Measurements from ENCODE around the gene LRRC17.
"Not testable (repeated sequence)": the region's sequence is repeated elsewhere in the genome, so short reads cannot be mapped to it uniquely, and the experiment has no call there.

The LRRC17 gene

DNA sequence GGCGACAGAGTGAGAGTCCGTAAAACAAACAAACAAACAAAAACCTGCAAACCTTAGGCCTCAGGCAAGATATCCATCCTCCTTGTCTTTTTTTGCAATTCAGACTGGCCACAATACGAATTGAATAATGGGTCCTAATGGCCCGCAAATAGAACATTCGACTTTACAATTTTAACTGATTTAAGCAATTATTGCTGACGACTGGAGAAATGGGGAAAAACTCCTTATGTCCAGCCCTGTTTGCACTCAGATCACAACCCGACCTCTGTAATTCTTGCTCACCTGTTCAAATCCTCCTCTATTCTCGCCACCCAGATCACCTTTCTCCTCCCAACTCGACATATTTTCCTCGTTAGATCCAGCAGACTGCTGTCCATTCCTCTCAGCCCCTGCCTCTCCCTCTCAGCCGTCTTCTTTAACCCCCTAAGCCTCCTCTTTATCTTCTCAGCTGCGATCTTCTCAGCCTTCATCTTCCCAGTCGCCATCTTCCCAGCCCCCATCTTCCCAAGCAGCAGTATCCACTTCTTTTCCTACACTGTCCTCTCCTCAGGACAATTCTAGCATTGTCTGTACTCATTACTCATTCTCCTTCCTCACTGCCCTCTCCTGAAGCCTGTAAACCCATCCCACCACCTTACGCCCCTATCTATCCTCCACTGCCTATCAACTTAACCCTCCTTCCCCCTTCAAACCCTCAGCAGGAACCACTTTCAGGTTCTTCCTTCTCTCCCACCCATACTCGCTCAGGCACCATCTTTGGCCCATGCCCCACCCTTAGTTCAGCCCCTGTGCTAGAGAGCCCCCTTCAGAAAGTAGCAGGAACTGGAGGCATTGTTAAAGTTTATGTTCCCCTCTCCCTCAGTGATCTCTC is 61.8 kb downstream of the LRRC17 start:
- no peak overlapping the region for H3K27ac ChIP-seq
- H3K4me3 ChIP-seq, result no peak overlapping the region
- no peak for TF ChIP-seq Cebpa-rat (IDR thresholded peaks at IDR 0.05)
- no peaks in the 10 kb centered on the region for H3K27me3 ChIP-seq
- no peak overlapping the region for H3K4me2 ChIP-seq
- H3K4me1 ChIP-seq, result no peaks in the 10 kb centered on the region
- no peaks in the 10 kb centered on the region for H3K36me3 ChIP-seq
- H3K9me3 ChIP-seq (replicated peaks in 1 of 11), result peaks cover 0 to 16% (median 6%) of the 10 kb centered on the region in 11 experiments; a peak in 11 of 22 replicates
- no peak overlapping the region for H3K9ac ChIP-seq
- no peaks in the 10 kb centered on the region for H4K20me1 ChIP-seq

DNA sequence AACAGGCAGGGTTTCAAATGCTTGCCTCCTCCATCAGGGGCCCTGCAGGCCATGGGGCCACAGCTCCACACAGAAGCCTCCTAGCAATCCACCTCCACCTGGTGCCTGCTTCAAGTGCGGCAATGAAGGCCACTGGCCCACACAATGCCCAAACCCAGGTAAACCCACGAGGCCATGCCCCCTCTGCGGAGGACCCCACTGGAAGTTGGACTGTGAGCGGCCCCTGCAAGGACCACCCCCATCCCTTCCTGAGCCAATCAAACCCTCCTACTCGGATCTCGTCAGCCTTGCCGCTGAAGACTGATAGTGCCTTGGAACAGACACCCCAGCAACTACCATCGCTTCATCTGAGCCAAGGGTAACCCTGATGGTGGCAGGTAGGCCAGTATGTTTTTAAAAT is 63.1 kb downstream of the LRRC17 start:
- Histone ChIP-seq H3K9ac (no peak overlapping the region), H3K4me1 (no peaks in the 10 kb centered on the region), H3K36me3 (no peaks in the 10 kb centered on the region), H3K4me3 (no peak overlapping the region), H3K4me2 (no peak overlapping the region), H3K27ac (no peak overlapping the region), H4K20me1 (no peaks in the 10 kb centered on the region), H3K9me3 (replicated peaks in 1 of 11) (peaks cover 0 to 16% (median 9%) of the 10 kb centered on the region in 11 experiments; a peak in 12 of 22 replicates), H3K27me3 (no peaks in the 10 kb centered on the region)
- no peak for TF ChIP-seq Cebpa-rat (IDR thresholded peaks at IDR 0.05)

DNA sequence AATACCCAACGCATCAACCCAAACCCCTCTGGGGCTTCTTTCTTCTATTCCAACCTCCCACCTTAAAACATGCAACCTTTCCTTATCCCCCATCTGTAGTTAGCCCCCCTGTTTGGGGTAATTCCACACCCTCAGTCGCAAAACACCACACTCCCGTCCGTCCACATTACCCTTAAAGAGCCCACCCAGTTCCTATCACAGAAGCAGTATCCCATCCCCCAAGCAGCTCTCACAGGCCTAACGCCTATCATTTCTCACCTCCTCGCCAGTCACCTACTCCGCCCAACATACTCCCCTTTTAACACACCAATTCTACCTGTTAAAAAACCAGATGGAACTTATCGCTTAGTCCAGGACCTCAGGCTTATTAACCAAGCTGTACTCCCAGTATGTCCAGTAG is 63.7 kb downstream of the LRRC17 start:
- H3K27me3 ChIP-seq, result no peaks in the 10 kb centered on the region
- TF ChIP-seq Cebpa-rat (IDR thresholded peaks at IDR 0.05), result no peak
- peaks cover 0 to 16% (median 9%) of the 10 kb centered on the region in 11 experiments; a peak in 12 of 22 replicates for H3K9me3 ChIP-seq (replicated peaks in 1 of 11)
- no peak overlapping the region for H3K4me2 ChIP-seq
- no peaks in the 10 kb centered on the region for H3K36me3 ChIP-seq
- H3K9ac ChIP-seq, result no peak overlapping the region
- no peaks in the 10 kb centered on the region for H4K20me1 ChIP-seq
- no peak overlapping the region for H3K27ac ChIP-seq
- H3K4me1 ChIP-seq, result no peaks in the 10 kb centered on the region
- no peak overlapping the region for H3K4me3 ChIP-seq

DNA sequence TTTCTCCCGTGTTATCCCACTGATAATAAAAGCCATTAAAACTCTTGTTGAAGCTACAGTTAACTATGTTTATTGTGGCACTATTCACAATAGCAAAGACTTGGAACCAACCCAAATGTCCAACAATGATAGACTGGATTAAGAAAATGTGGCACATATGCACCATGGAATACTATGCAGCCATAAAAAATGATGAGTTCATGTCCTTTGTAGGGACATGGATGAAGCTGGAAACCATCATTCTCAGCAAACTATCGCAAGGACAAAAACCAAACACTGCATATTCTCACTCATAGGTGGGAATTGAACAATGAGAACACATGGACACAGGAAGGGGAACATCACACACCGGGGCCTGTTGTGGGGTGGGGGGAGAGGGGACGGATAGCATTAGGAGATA is 64.8 kb downstream of the LRRC17 start:
- H3K36me3 ChIP-seq, H3K4me1 ChIP-seq, H4K20me1 ChIP-seq, H3K9ac ChIP-seq, H3K27ac ChIP-seq, H3K4me2 ChIP-seq, H3K27me3 ChIP-seq, H3K4me3 ChIP-seq: not testable (repeated sequence)
- H3K9me3 ChIP-seq (replicated peaks in 1 of 11), result peaks cover 0 to 16% (median 9%) of the 10 kb centered on the region in 11 experiments; a peak in 12 of 22 replicates

DNA sequence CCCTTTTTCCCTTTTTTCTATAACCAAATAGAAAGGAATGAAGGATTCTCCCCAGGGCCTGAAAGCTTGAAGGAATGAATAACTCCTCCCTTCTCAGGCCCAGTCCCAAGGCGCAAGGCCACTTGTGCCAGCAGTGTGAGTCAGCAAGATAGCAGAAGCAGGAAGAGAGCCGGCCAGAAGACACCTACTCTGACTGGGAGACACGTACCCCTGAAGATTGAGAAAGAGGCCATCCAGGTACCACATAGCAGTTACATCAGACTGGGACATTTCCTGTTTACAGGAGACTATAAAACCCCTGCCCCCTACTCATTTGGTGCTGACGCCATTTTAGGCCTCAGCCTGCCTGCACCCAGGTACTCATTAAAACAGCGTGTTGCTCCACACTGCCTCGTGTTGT is 65.5 kb downstream of the LRRC17 start:
- no peak for TF ChIP-seq Cebpa-rat (IDR thresholded peaks at IDR 0.05)
- no peak overlapping the region for H3K4me2 ChIP-seq
- peaks cover 0 to 16% (median 9%) of the 10 kb centered on the region in 11 experiments; a peak in 12 of 22 replicates for H3K9me3 ChIP-seq (replicated peaks in 1 of 11)
- no peak overlapping the region for H3K9ac ChIP-seq
- no peak overlapping the region for H3K4me3 ChIP-seq
- no peak overlapping the region for H3K27ac ChIP-seq
- H3K4me1 ChIP-seq, result no peaks in the 10 kb centered on the region
- no peaks in the 10 kb centered on the region for H3K27me3 ChIP-seq
- H4K20me1 ChIP-seq, result no peaks in the 10 kb centered on the region
- no peaks in the 10 kb centered on the region for H3K36me3 ChIP-seq

GRCh38 chr7:102979670-102980069 is 66.9 kb downstream of the LRRC17 start:
- Histone ChIP-seq H4K20me1 (no peaks in the 10 kb centered on the region), H3K4me1 (no peaks in the 10 kb centered on the region), H3K27me3 (no peaks in the 10 kb centered on the region), H3K4me2 (no peak overlapping the region), H3K4me3 (no peak overlapping the region), H3K9ac (no peak overlapping the region), H3K27ac (no peak overlapping the region), H3K9me3 (replicated peaks in 1 of 11) (peaks cover 0 to 16% (median 9%) of the 10 kb centered on the region in 11 experiments; a peak in 12 of 22 replicates), H3K36me3 (no peaks in the 10 kb centered on the region)
- no peak for TF ChIP-seq Cebpa-rat (IDR thresholded peaks at IDR 0.05)

GRCh38 chr7:102981451-102981850 is 68.7 kb downstream of the LRRC17 start:
- Histone ChIP-seq H4K20me1 (no peaks in the 10 kb centered on the region), H3K9me3 (replicated peaks in 1 of 11) (peaks cover 0 to 16% (median 9%) of the 10 kb centered on the region in 11 experiments; a peak in 12 of 22 replicates), H3K9ac (no peak overlapping the region), H3K4me2 (no peak overlapping the region), H3K27me3 (no peaks in the 10 kb centered on the region), H3K4me1 (no peaks in the 10 kb centered on the region), H3K27ac (no peak overlapping the region), H3K36me3 (no peaks in the 10 kb centered on the region), H3K4me3 (no peak overlapping the region)
- no peak for TF ChIP-seq Cebpa-rat (IDR thresholded peaks at IDR 0.05)

DNA sequence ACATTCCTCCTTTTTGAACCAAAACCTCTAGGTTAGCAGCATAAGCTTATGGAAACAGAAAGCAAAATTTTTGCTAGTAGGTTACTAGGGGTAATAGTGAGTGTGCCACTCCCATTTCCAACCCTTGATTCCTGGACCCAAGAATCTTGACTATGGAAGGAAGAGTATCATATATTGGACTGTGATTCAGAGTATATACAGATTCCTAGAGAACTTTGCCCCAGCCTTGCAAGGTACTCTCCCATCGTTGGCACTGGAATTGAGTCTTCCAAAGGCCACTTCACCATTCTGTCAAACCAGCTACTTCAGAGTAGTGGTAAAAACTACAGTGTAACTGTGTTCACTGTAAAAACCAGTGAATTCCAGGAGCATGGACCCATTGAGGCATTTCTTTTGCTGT is 69.4 kb downstream of the LRRC17 start:
- no peaks in the 10 kb centered on the region for H4K20me1 ChIP-seq
- no peak for TF ChIP-seq Cebpa-rat (IDR thresholded peaks at IDR 0.05)
- H3K27me3 ChIP-seq, result no peaks in the 10 kb centered on the region
- no peak overlapping the region for H3K9ac ChIP-seq
- peaks cover 0 to 12% (median 9%) of the 10 kb centered on the region in 11 experiments; a peak in 12 of 22 replicates for H3K9me3 ChIP-seq (replicated peaks in 1 of 11)
- H3K4me3 ChIP-seq, result no peak overlapping the region
- no peak overlapping the region for H3K4me2 ChIP-seq
- H3K4me1 ChIP-seq, result no peaks in the 10 kb centered on the region
- H3K36me3 ChIP-seq, result no peaks in the 10 kb centered on the region
- no peak overlapping the region for H3K27ac ChIP-seq

DNA sequence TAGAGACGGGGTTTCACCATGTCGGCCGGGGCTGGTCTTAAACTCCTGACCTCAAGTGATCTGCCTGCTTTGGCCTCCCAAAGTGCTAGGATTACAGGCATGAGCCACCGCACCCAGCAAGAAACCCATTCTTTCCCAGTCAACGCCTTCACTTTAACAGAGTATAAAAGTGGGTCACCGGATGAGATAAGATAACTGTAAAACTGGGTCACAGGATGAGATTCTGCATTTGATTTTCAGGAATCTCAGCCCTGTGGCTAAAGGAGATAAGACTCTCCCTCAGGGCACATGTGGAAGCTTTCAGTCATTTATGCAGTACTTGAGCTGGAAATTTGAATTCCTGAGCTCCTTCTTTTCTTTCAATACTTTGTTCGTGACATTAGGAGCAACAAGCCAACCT is 70.8 kb downstream of the LRRC17 start:
- Histone ChIP-seq H3K4me3 (no peak overlapping the region), H3K9ac (no peak overlapping the region), H3K9me3 (replicated peaks in 1 of 11) (peaks cover 0 to 10% (median 5%) of the 10 kb centered on the region in 11 experiments; a peak in 9 of 22 replicates), H4K20me1 (no peaks in the 10 kb centered on the region), H3K4me2 (no peak overlapping the region), H3K27me3 (no peaks in the 10 kb centered on the region), H3K36me3 (no peaks in the 10 kb centered on the region), H3K4me1 (peaks cover 0 to 5% (median 2%) of the 10 kb centered on the region in 10 experiments; a peak in 10 of 20 replicates), H3K27ac (no peak overlapping the region)
- TF ChIP-seq Cebpa-rat (IDR thresholded peaks at IDR 0.05), result no peak
